GM12801 (cell line): Measurements from ENCODE around the gene METTL13.

Experiments
- CTCF ChIP-seq: IDR thresholded peaks from one replicate; pipeline ENCODE4 v1.5.1; 2011; ENCODE audit warnings: control low read depth; ENCODE audit not compliant: insufficient read length; ENCODE audit errors: extremely low read depth

Gene METTL13

GRCh38 chr1:171803461-171804022 lies 22.1 kb downstream of the METTL13 start:
- no peak for TF ChIP-seq CTCF

- TF ChIP-seq CTCF, result no peak
Measured at GRCh38 chr1:171805395-171806115, 24.1 kb downstream of the METTL13 start.

- TF ChIP-seq CTCF, result no peak
Measured at GRCh38 chr1:171807556-171807955, 26.1 kb downstream of the METTL13 start.

- no peak for TF ChIP-seq CTCF
Measured at GRCh38 chr1:171809834-171810233, 28.4 kb downstream of the METTL13 start.

- no peak for TF ChIP-seq CTCF
Measured at GRCh38 chr1:171811672-171812071, 30.2 kb downstream of the METTL13 start.

- no peak for TF ChIP-seq CTCF
Measured at GRCh38 chr1:171814692-171815091, 33.2 kb downstream of the METTL13 start.

- TF ChIP-seq CTCF, result no peak
Measured at GRCh38 chr1:171816300-171816901, 34.9 kb downstream of the METTL13 start.
